OCI-LY7 (cell line): Measurements from ENCODE around the gene AP5S1. TPM values are rescaled to one million over a fixed set of nuclear protein-coding genes. Genes with fewer than 3 reads are reported as not detected.

Source experiments
- BruUV-seq: library from RNA; stranded (reverse); fragments of 400-500 nt; replicated peaks from 2 replicates; lab custom pipeline; 2021; lab: Mats Ljungman, UMichigan
- CTCF ChIA-PET: fragments of 300-600 bp; sonication (Branson Sonifier 250); formaldehyde crosslinking; loops from one replicate; lab custom pipeline; 2022; ENCODE audit warnings: antibody characterized with exemption; ENCODE audit not compliant: unreplicated experiment; lab: Charles Lee
- POLR2A ChIA-PET: fragments of 300-600 bp; sonication (Branson Sonifier 250); formaldehyde crosslinking; loops from one replicate; lab custom pipeline; 2022; ENCODE audit warnings: antibody characterized with exemption; lab: Charles Lee
- DNase-seq: peaks from one replicate; pipeline ENCODE4 v3.0.0-alpha.2; 2015; ENCODE audit warnings: low spot score
- H2AFZ ChIP-seq: fragments of 200-600 bp; sonication (generic), shearing (Covaris generic); 2 replicates; pipeline ENCODE4 v1.6.1; 2014; ENCODE audit warnings: mild to moderate bottlenecking, antibody characterized with exemption, low read length, moderate library complexity
- H3K27ac ChIP-seq: fragments of 200-600 bp; sonication (generic); 2 replicates; pipeline ENCODE4 v1.5.1; 2014; ENCODE audit warnings: mixed run types, low read depth, mild to moderate bottlenecking, moderate library complexity, low read length, inconsistent platforms; ENCODE audit not compliant: poor library complexity, severe bottlenecking
- H3K36me3 ChIP-seq: fragments of 200-600 bp; sonication (generic); 2 replicates; pipeline ENCODE4 v1.6.1; 2014; ENCODE audit warnings: mild to moderate bottlenecking, antibody characterized with exemption, low read length, moderate library complexity, mixed read lengths; ENCODE audit not compliant: insufficient read depth
- H3K4me1 ChIP-seq: fragments of 200-600 bp; sonication (generic); 2 replicates; pipeline ENCODE4 v1.5.1; 2014; ENCODE audit warnings: mild to moderate bottlenecking, low read length; ENCODE audit not compliant: insufficient read depth, poor library complexity, severe bottlenecking
- H3K4me2 ChIP-seq: fragments of 200-600 bp; sonication (generic); 2 replicates; pipeline ENCODE4 v1.6.1; 2014; ENCODE audit warnings: mild to moderate bottlenecking, low read length
- H3K4me3 ChIP-seq: fragments of 200-600 bp; sonication (generic); 2 replicates; pipeline ENCODE4 v1.5.1; 2014; ENCODE audit warnings: mild to moderate bottlenecking, low read depth, low read length; ENCODE audit not compliant: poor library complexity, severe bottlenecking
- H3K79me2 ChIP-seq: fragments of 200-600 bp; sonication (generic); 2 replicates; pipeline ENCODE4 v1.6.1; 2016; ENCODE audit warnings: low read depth, mild to moderate bottlenecking, low read length, moderate library complexity, mixed read lengths; ENCODE audit not compliant: insufficient read depth
- H3K9me2 ChIP-seq: fragments of 200-600 bp; sonication (generic); 2 replicates; pipeline ENCODE4 v1.6.1; 2016; ENCODE audit warnings: mild to moderate bottlenecking, low read length, mixed read lengths; ENCODE audit not compliant: insufficient read depth
- H3K9me3 ChIP-seq: fragments of 200-600 bp; sonication (generic); 2 replicates; pipeline ENCODE4 v1.6.1; 2014; ENCODE audit warnings: mild to moderate bottlenecking, mixed run types, low read length, mixed read lengths
- H4K20me1 ChIP-seq: fragments of 200-600 bp; sonication (generic); 2 replicates; pipeline ENCODE4 v1.6.1; 2014; ENCODE audit warnings: mild to moderate bottlenecking, antibody characterized with exemption, low read length, moderate library complexity, mixed read lengths; ENCODE audit not compliant: insufficient read depth
- CTCF ChIP-seq: fragments of 200-600 bp; sonication (generic); conservative IDR thresholded peaks from 2 replicates; pipeline ENCODE4 v1.5.1; 2014; ENCODE audit warnings: mild to moderate bottlenecking, antibody characterized with exemption, low read length, moderate library complexity, mixed read lengths
- EZH2phosphoT487 ChIP-seq: fragments of 200-600 bp; sonication (generic); IDR thresholded peaks from 2 replicates; pipeline ENCODE4 v1.6.1; 2018; ENCODE audit warnings: low read depth, borderline replicate concordance, mild to moderate bottlenecking, mixed run types, antibody characterized with exemption, low read length, moderate library complexity, mixed read lengths
- intact Hi-C: fragments of 100-400 bp; cut with micrococcal nuclease; formaldehyde crosslinking; loops from one replicate; pipeline ENCODE4 v1.10.0; 2022; ENCODE audit not compliant: unreplicated experiment
- total RNA-seq, 2 experiments: library from RNA; depleted of rRNA in 1 of 2; stranded (reverse); fragments of >200 nt in 1 of 2; shearing (Covaris generic) in 1 of 2; gene quantifications; 2 replicates each; pipeline ENCODE4 v1.2.3, GENCODE V29; 2014 to 2022

The AP5S1 gene
- total RNA-seq, 2 experiments from 2014 or later = 9.8 to 12.1 TPM

- H3K79me2 ChIP-seq = peaks cover 31% of the 10 kb centered on the region
- H3K27ac ChIP-seq = peak overlapping the region; percentile 83
- peak; percentile 65 for DNase-seq
- peak overlapping the region; percentile 91 for H3K4me3 ChIP-seq
- ChIA-PET POLR2A (no interaction called here), CTCF (no interaction called here)
- H3K9me2 ChIP-seq = no peaks in the 10 kb centered on the region
- no peaks in the 10 kb centered on the region for H3K9me3 ChIP-seq
- no peak for TF ChIP-seq CTCF
- TF ChIP-seq EZH2phosphoT487 = no peak
- BruUV-seq = no TSS peak
- peak overlapping the region; percentile 100 for H3K4me2 ChIP-seq
- no peaks in the 10 kb centered on the region; the same call in 1 of the 2 replicates for H4K20me1 ChIP-seq
- intact Hi-C loops = loop anchor here (2.0 kb wide), 1 partner anchor 49 kb away; the partner anchor contains the start of gene MAVS
- H3K36me3 ChIP-seq = peaks cover 47% of the 10 kb centered on the region
- H2AFZ ChIP-seq = no peak overlapping the region; the same call in 1 of the 2 replicates
- peaks cover 47% of the 10 kb centered on the region for H3K4me1 ChIP-seq
These were observed 22.6 kb upstream of the AP5S1 start for GRCh38 chr20:3797592-3798372.

DNA sequence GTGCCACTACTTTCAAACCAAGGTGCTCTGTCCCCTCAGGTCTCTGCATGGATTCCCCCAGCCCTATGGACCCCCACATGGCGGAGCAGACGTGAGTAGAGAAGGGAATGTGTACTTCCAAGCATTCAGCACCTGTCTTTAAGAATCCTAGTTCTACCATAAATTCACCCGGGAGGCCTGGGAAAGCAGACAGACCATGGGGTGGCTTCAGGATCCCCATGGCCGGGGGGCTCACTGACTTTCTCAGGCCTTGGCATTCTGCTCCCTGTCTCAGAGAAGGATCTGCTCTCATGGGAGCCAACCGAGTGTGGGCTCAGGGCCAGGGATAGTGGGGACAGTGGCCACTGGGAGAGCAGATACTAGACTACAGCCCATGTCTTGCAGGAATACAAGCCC is 22.0 kb upstream of the AP5S1 start:
- Histone ChIP-seq H3K4me2 (peak overlapping the region; percentile 100), H3K79me2 (peaks cover 31% of the 10 kb centered on the region), H3K9me2 (no peaks in the 10 kb centered on the region), H2AFZ (no peak overlapping the region), H3K36me3 (peaks cover 53% of the 10 kb centered on the region), H4K20me1 (no peaks in the 10 kb centered on the region; the same call in 1 of the 2 replicates), H3K4me1 (peaks cover 47% of the 10 kb centered on the region), H3K4me3 (peak overlapping the region; percentile 91), H3K27ac (peak overlapping the region; percentile 83), H3K9me3 (no peaks in the 10 kb centered on the region)
- ChIA-PET CTCF (interaction anchor here (1.9 kb wide), 1 partner anchor 22 kb away, joined by 9 read pairs; the partner anchor contains the start of gene AP5S1), POLR2A (no interaction called here)
- no peak for DNase-seq
- TSS peak; percentile 64 for BruUV-seq
- no peak for TF ChIP-seq EZH2phosphoT487
- TF ChIP-seq CTCF = no peak
- intact Hi-C loops = no loop called here

DNA sequence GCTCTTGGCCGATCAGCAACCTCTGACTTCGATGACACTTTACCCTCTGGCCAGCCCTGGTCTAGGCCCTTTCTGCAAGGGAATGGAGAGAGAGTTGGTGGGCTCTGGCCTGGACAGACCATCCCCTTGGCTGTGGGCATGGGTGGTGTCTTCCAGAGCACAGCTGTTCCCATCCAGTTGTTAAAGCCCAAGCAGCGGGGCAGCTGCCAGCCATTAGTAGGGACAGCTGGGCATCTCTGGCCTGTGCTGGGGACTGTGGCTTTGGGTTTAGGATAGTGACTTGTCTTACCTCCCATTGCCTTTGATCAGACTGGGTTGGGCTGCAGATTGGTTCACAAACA is 21.5 kb upstream of the AP5S1 start:
- peaks cover 58% of the 10 kb centered on the region for H3K36me3 ChIP-seq
- TF ChIP-seq EZH2phosphoT487 (no peak), CTCF (no peak)
- ChIA-PET CTCF (interaction anchor here (1.9 kb wide), 1 partner anchor 21 kb away, joined by 9 read pairs; the partner anchor contains the start of gene AP5S1), POLR2A (no interaction called here)
- intact Hi-C loops = no loop called here
- no peaks in the 10 kb centered on the region; the same call in 1 of the 2 replicates for H4K20me1 ChIP-seq
- peaks cover 47% of the 10 kb centered on the region for H3K4me1 ChIP-seq
- peaks cover 31% of the 10 kb centered on the region for H3K79me2 ChIP-seq
- no peak for DNase-seq
- peak overlapping the region; percentile 91 for H3K4me3 ChIP-seq
- H3K27ac ChIP-seq = peak overlapping the region; percentile 83
- H2AFZ ChIP-seq = no peak overlapping the region; the same call in 1 of the 2 replicates
- no peaks in the 10 kb centered on the region for H3K9me2 ChIP-seq
- no TSS peak for BruUV-seq
- H3K9me3 ChIP-seq = no peaks in the 10 kb centered on the region
- peak overlapping the region; percentile 100 for H3K4me2 ChIP-seq
